NCI-H2081 treated with DMSO at 0.1 percent for 48 hours (cell line): ENCODE results near the gene PTGER1.
"Not testable (repeated sequence)": the region's sequence is repeated elsewhere in the genome, so short reads cannot be mapped to it uniquely, and the experiment has no call there.

Source experiments
- DNase-seq: peaks from one replicate; lab custom pipeline; 2025; lab: John Stamatoyannopoulos, UW

PTGER1 gene

GRCh38 chr19:14473978-14474578, 1.1 kb downstream of the PTGER1 start:
- no peak for DNase-seq

GRCh38 chr19:14473073-14473977, 1.8 kb downstream of the PTGER1 start:
- DNase-seq = no peak

DNA sequence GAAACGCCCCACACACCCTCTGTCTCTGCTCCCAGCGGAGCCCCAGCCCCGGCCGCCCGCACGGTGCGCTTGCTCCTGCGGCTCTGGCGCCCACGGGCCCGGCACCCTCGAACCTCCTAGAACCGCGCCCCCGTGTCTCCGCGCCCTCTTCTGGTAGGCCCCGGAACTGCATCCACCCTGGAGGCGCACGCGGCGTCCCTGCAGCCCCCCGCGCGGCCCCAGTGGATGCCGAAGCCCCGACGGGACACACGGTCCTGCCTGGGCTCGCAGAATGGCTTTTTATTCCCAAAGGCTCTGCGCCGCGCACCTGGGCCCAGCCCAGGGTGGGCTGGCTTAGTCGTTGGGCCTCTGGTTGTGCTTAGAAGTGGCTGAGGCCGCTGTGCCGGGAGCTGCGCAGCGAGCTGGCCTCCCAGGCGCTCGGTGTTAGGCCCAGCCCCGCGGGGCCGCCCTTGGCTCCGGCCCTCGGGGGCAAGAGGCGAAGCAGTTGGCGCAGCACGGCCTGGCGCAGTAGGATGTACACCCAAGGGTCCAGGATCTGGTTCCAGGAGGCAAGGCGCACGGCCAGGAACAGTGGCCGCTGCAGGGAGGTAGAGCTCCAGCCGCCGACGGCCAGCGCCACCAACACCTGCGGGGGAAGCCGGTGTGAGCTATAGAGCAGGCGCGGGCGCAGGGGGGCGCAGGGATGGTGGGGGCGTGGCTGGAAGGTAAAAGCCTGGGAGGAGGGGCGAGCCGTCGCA, 2.8 kb downstream of the PTGER1 start:
- no peak for DNase-seq

DNA sequence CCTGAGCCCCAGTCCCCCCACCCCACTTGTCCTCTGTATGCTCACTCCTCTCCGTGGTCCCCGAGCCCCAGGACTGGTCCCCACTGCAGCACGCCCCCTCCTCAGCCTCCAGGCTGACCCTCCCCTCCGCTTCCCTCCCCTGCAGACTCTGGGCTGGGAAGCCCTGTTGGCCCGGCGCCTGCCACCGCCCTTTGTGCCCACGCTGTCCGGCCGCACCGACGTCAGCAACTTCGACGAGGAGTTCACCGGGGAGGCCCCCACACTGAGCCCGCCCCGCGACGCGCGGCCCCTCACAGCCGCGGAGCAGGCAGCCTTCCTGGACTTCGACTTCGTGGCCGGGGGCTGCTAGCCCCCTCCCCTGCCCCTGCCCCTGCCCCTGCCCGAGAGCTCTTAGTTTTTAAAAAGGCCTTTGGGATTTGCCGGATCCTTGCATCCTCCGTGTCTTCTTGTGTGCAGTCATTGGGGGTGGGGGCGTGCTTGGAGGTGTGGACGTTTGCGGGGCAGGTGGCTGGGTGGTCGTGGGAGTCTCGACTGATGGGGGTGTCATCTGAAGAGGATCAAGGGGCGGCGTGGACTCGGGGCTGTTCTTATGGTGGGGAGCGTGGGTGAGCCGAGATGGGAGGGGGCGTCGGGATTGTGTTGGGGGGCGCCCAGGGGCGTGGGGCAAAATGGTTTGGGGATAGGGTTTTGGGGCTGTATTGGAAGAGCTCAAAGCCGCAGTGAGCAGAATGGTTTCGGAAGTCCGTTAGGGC, 3.5 kb downstream of the PTGER1 start:
- no peak for DNase-seq

DNA sequence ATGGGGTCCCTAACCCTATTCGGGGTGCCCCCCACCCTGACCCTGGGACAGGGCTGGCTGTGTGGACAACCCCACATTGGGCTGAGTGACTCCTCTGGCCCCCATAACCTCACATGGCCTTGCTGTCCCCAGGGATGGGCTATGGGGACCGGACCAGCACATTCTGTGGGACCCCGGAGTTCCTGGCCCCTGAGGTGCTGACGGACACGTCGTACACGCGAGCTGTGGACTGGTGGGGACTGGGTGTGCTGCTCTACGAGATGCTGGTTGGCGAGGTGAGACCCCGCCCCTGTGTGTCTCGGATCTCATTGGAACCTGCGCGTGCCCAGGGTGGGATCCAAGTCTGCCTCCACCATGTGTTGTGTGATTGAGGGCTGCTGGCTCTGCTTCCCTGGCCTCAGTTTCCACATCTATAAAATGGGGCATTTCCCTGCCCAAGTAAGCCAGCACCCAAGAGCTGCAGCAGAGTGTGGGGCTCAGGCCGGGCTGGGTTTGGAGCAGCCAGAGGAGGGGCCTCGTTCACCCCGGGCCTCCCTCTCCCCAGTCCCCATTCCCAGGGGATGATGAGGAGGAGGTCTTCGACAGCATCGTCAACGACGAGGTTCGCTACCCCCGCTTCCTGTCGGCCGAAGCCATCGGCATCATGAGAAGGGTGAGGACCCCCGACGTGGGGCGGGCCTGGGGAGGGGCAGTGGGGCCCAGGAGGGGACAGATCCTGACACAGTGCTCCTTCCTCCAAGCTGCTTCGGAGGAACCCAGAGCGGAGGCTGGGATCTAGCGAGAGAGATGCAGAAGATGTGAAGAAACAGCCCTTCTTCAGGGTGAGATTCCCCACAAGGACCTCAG, 4.9 kb downstream of the PTGER1 start:
- DNase-seq = no peak

- no peak for DNase-seq
Measured at GRCh38 chr19:14467816-14468215, 7.3 kb downstream of the PTGER1 start.

DNA sequence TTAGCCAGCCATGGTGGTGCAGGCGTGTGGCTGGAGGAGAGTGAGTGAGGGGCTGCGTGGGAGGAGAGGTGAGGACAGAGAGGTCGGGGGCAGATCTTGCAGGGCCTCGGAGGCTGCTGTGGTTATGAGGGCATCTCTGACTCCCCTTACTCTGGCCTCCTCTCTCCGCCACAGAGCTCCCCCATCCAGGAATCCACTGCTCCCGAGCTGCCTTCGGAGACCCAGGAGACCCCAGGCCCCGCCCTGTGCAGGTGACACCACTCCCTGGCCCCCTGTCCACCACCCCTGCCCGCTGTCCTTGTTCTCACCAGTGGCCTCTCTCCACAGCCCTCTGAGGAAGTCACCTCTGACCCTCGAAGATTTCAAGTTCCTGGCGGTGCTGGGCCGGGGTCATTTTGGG, 7.8 kb downstream of the PTGER1 start:
- DNase-seq = no peak

DNA sequence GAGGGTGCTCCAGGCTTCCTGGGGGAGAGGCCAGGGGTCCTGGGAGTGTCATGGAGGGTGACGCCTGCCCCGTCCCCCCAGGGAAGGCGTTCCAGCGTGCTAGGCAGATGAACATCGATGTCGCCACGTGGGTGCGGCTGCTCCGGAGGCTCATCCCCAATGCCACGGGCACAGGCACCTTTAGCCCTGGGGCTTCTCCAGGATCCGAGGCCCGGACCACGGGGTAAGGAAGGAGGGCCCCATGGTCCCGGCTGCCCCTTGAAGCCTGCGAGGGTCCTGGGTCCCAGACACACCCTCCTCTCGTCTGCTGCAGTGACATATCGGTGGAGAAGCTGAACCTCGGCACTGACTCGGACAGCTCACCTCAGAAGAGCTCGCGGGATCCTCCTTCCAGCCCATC, 11.4 kb downstream of the PTGER1 start:
- no peak for DNase-seq

- not testable (repeated sequence) for DNase-seq
Measured at GRCh38 chr19:14462401-14462800, 12.8 kb downstream of the PTGER1 start.

DNA sequence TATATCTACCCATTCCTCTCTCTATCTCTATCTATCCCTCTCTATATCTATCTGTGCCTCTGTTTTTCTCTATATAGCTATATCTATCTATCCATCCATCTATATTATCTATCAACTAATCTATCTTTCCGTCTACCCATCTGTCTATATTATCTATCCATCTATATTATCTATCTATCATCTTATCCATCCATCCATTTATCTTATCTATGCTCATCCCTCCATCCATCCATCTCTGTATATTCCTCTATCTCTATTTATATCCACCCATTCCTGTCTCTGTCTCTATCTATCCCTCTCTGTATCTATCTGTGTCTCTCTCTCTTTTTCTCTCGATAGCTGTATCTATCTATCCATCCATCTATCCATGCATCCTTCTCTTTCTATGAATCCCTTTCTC, 14.2 kb downstream of the PTGER1 start:
- no peak for DNase-seq

DNA sequence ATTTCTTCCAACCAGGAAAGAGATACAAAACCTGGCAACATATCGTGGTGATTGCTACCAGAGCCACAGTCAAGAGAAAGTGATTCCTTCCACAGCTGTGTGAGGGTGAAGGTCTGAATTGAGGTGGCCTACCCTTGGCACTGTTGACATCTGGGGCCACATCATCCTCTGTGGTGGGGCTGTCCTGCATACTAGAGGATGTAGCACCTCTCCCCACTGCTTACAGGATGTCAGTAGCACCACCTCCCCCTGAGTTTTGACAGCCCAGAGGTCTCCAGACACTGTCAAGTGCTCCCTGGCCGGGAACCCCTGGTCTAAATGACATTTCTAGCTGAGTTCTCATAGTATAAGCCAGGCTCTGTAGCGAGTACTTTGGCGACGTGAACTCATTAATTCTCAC, 15.5 kb downstream of the PTGER1 start:
- no peak for DNase-seq

DNA sequence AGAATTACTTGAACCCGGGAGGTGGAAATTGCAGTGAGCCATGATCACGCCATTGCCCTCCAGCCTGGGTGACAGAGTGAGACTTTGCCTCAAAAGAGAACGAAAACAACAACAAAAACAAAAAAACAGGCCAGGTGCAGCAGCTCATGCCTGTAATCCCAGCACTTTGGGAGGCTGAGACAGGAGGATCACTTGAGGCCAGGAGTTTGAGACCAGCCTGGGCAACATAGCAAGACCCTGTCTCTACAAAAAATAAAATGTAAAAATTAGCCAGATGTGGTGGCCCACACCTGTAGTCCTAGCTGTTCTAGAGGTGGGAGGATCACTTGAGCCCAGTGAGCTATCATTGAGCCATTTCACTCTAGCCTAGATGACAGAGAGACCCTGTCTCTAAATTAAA, 22.9 kb downstream of the PTGER1 start:
- DNase-seq = not testable (repeated sequence)

- no peak for DNase-seq
Measured at GRCh38 chr19:14450876-14451275, 24.3 kb downstream of the PTGER1 start.

GRCh38 chr19:14450168-14450874, 24.8 kb downstream of the PTGER1 start:
- no peak for DNase-seq

DNA sequence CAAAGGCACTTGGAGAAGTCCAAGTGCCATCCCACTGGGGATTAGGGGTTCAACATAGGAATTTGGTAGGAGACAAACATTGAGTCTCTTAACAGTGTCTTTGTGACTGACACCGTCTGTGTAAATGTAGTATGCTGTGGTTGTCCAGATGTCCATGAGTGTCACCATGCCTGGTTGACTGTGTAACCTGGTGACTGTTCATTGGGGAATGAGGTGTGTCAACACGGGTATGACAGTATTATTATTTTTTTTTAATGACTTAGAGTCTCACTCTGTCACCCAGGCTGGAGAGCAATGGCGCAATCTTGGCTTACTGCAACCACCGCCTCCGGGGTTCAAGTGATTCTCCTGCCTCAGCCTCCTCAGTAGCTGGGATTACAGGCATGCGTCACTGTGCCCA, 25.8 kb downstream of the PTGER1 start:
- no peak for DNase-seq

DNA sequence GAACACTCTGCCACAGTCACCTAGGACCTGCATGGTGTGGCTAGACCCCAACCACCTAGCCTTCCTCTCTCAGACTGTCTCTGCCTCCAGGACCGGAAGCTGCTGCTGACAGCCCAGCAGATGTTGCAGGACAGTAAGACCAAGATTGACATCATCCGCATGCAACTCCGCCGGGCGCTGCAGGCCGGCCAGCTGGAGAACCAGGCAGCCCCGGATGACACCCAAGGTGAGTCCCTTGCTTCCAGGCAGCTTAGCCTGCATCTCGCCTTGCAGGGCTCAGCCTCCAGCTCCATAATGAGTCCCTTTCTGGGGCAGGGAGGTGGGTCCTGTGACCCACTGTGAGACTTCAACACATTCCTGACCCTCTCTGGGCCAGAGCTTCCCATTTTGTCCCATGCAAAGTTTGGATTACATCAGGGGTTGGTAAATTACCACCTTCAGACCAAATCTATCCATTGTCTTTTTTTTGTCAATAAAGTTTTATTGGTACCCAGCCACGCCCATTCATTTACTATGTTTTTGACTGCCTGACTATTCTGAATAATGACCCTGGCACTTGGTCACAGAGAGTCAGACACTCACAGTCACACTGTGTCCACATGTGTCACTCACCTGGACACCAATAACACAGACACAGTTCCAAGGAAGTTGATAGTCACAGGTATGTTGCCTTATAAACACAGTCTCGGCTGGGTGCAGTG, 28.7 kb downstream of the PTGER1 start:
- no peak for DNase-seq

DNA sequence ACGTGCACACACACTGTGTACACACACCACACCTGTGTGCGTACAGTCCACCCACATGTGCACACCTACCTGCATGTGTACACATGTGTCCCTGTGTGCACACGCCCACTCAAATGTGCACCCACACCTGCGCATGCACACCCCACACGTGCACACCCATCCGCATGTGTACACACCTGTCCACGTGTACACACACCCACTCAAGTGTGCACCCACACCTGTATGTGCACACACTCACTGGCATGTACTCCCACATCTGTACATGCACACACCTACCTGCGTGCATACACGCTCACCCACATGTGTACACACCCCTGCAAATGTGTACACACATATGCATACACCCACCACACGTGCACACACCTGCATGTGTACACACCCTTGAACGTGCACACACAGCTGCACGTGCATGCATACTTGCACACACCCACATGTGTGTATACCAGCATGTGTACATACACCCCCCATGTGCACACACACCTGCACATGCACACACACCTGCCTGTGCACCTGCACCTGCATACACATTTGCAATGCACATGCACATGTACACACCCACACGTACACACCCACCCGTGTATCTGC, 31.4 kb downstream of the PTGER1 start:
- no peak for DNase-seq

DNA sequence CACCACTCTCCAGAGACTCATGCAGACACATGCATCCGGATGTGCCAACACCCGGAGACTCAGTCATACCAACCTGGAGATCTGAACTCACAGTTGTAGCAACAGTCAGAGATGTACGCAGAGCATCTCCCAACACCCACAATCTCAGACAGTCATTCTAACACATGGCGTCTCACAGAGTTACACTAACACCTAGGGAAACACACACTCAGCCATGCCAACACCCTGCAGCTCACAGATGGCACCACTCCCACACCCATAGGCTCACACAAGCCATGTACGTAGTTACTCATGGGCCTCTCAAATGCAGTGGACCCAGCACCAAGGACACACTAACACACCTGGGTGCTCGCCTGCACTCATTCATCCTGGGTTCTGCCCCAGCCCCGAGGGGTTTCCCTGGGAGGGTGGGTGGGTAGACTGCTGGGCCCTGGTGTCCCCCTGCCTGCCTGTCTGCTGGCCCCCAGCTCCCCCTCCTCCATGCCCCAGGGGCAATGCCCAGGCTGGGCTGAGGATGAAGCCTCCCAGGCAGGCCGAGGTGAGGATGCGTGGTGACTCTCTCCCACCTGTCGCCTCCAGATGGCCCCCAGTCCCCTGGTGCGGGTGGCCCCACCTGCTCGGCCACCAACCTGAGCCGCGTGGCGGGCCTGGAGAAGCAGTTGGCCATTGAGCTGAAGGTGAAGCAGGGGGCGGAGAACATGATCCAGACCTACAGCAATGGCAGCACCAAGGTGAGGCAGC, 32.1 kb downstream of the PTGER1 start:
- DNase-seq = no peak
